ENCODE results near the gene WDR6.

The WDR6 gene

GRCh38 chr3:49007068-49007770 is at the start of gene WDR6:
Gene WDR6, plus strand, starts transcription at chr3:49007391. Its CDS starts 41 bp downstream, at chr3:49007432.
- peak; percentile 95 for DNase-seq (ENCODE audit: low read depth)

- DNase-seq (ENCODE audit: low read depth) = no peak
These were observed 46.3 kb upstream of the WDR6 start for GRCh38 chr3:48960841-48961413.

GRCh38 chr3:48962340-48962739 is 44.9 kb upstream of the WDR6 start:
- DNase-seq (ENCODE audit: low read depth) = no peak

GRCh38 chr3:48962939-48963338 is 44.3 kb upstream of the WDR6 start:
- DNase-seq (ENCODE audit: low read depth) = no peak

- no peak for DNase-seq (ENCODE audit: low read depth)
These were observed 43.6 kb upstream of the WDR6 start for GRCh38 chr3:48963591-48963990.

- no peak for DNase-seq (ENCODE audit: low read depth)
These were observed 40.8 kb upstream of the WDR6 start for GRCh38 chr3:48966367-48966766.

GRCh38 chr3:48966876-48967361 is 40.3 kb upstream of the WDR6 start:
- no peak for DNase-seq (ENCODE audit: low read depth)

- DNase-seq (ENCODE audit: low read depth) = no peak
These were observed 36.6 kb upstream of the WDR6 start for GRCh38 chr3:48970586-48970985.

GRCh38 chr3:48974076-48974864 is 32.9 kb upstream of the WDR6 start:
- no peak for DNase-seq (ENCODE audit: low read depth)

- DNase-seq (ENCODE audit: low read depth) = no peak
These were observed 27.7 kb upstream of the WDR6 start for GRCh38 chr3:48979451-48979850.

GRCh38 chr3:48980295-48980694 is 26.9 kb upstream of the WDR6 start:
- no peak for DNase-seq (ENCODE audit: low read depth)

- no peak for DNase-seq (ENCODE audit: low read depth)
These were observed 25.2 kb upstream of the WDR6 start for GRCh38 chr3:48982016-48982415.

GRCh38 chr3:48982686-48983085 is 24.5 kb upstream of the WDR6 start:
- no peak for DNase-seq (ENCODE audit: low read depth)

GRCh38 chr3:48983096-48983495 is 24.1 kb upstream of the WDR6 start:
- no peak for DNase-seq (ENCODE audit: low read depth)

- DNase-seq (ENCODE audit: low read depth) = no peak
These were observed 22.5 kb upstream of the WDR6 start for GRCh38 chr3:48984663-48985062.

GRCh38 chr3:48985831-48986376 is 21.3 kb upstream of the WDR6 start:
- no peak for DNase-seq (ENCODE audit: low read depth)

GRCh38 chr3:48989126-48989795 is 17.9 kb upstream of the WDR6 start:
- DNase-seq (ENCODE audit: low read depth) = no peak

- DNase-seq (ENCODE audit: low read depth) = peak; percentile 66
These were observed 17.2 kb upstream of the WDR6 start, which contains the start of gene P4HTM for GRCh38 chr3:48989796-48990635. Gene P4HTM, plus strand, starts transcription at chr3:48990241. Its CDS starts 16 bp downstream, at chr3:48990257.

- no peak for DNase-seq (ENCODE audit: low read depth)
These were observed 16.3 kb upstream of the WDR6 start for GRCh38 chr3:48990636-48991469.
